OCI-LY7 (cell line): ENCODE results near the gene CRELD2. TPM values are rescaled to one million over a fixed set of nuclear protein-coding genes. Genes with fewer than 3 reads are reported as not detected.

ENCODE experiments used
- BruUV-seq: library from RNA; stranded (reverse); fragments of 400-500 nt; replicated peaks from 2 replicates; lab custom pipeline; 2021; lab: Mats Ljungman, UMichigan
- CTCF ChIA-PET: fragments of 300-600 bp; sonication (Branson Sonifier 250); formaldehyde crosslinking; loops from one replicate; lab custom pipeline; 2022; ENCODE audit warnings: antibody characterized with exemption; ENCODE audit not compliant: unreplicated experiment; lab: Charles Lee
- POLR2A ChIA-PET: fragments of 300-600 bp; sonication (Branson Sonifier 250); formaldehyde crosslinking; loops from one replicate; lab custom pipeline; 2022; ENCODE audit warnings: antibody characterized with exemption; lab: Charles Lee
- DNase-seq: peaks from one replicate; pipeline ENCODE4 v3.0.0-alpha.2; 2015; ENCODE audit warnings: low spot score
- H2AFZ ChIP-seq: fragments of 200-600 bp; sonication (generic), shearing (Covaris generic); 2 replicates; pipeline ENCODE4 v1.6.1; 2014; ENCODE audit warnings: mild to moderate bottlenecking, antibody characterized with exemption, low read length, moderate library complexity
- H3K27ac ChIP-seq: fragments of 200-600 bp; sonication (generic); 2 replicates; pipeline ENCODE4 v1.5.1; 2014; ENCODE audit warnings: mixed run types, low read depth, mild to moderate bottlenecking, moderate library complexity, low read length, inconsistent platforms; ENCODE audit not compliant: poor library complexity, severe bottlenecking
- H3K36me3 ChIP-seq: fragments of 200-600 bp; sonication (generic); 2 replicates; pipeline ENCODE4 v1.6.1; 2014; ENCODE audit warnings: mild to moderate bottlenecking, antibody characterized with exemption, low read length, moderate library complexity, mixed read lengths; ENCODE audit not compliant: insufficient read depth
- H3K4me1 ChIP-seq: fragments of 200-600 bp; sonication (generic); 2 replicates; pipeline ENCODE4 v1.5.1; 2014; ENCODE audit warnings: mild to moderate bottlenecking, low read length; ENCODE audit not compliant: insufficient read depth, poor library complexity, severe bottlenecking
- H3K4me2 ChIP-seq: fragments of 200-600 bp; sonication (generic); 2 replicates; pipeline ENCODE4 v1.6.1; 2014; ENCODE audit warnings: mild to moderate bottlenecking, low read length
- H3K4me3 ChIP-seq: fragments of 200-600 bp; sonication (generic); 2 replicates; pipeline ENCODE4 v1.5.1; 2014; ENCODE audit warnings: mild to moderate bottlenecking, low read depth, low read length; ENCODE audit not compliant: poor library complexity, severe bottlenecking
- H3K79me2 ChIP-seq: fragments of 200-600 bp; sonication (generic); 2 replicates; pipeline ENCODE4 v1.6.1; 2016; ENCODE audit warnings: low read depth, mild to moderate bottlenecking, low read length, moderate library complexity, mixed read lengths; ENCODE audit not compliant: insufficient read depth
- H3K9me2 ChIP-seq: fragments of 200-600 bp; sonication (generic); 2 replicates; pipeline ENCODE4 v1.6.1; 2016; ENCODE audit warnings: mild to moderate bottlenecking, low read length, mixed read lengths; ENCODE audit not compliant: insufficient read depth
- H3K9me3 ChIP-seq: fragments of 200-600 bp; sonication (generic); 2 replicates; pipeline ENCODE4 v1.6.1; 2014; ENCODE audit warnings: mild to moderate bottlenecking, mixed run types, low read length, mixed read lengths
- H4K20me1 ChIP-seq: fragments of 200-600 bp; sonication (generic); 2 replicates; pipeline ENCODE4 v1.6.1; 2014; ENCODE audit warnings: mild to moderate bottlenecking, antibody characterized with exemption, low read length, moderate library complexity, mixed read lengths; ENCODE audit not compliant: insufficient read depth
- EZH2phosphoT487 ChIP-seq: fragments of 200-600 bp; sonication (generic); IDR thresholded peaks from 2 replicates; pipeline ENCODE4 v1.6.1; 2018; ENCODE audit warnings: low read depth, borderline replicate concordance, mild to moderate bottlenecking, mixed run types, antibody characterized with exemption, low read length, moderate library complexity, mixed read lengths
- intact Hi-C: fragments of 100-400 bp; cut with micrococcal nuclease; formaldehyde crosslinking; loops from one replicate; pipeline ENCODE4 v1.10.0; 2022; ENCODE audit not compliant: unreplicated experiment
- total RNA-seq, 2 experiments: library from RNA; depleted of rRNA in 1 of 2; stranded (reverse); fragments of >200 nt in 1 of 2; shearing (Covaris generic) in 1 of 2; gene quantifications; 2 replicates each; pipeline ENCODE4 v1.2.3, GENCODE V29; 2014 to 2022
- TF ChIP-seq, protein P1 (sequence below): fragments of 200-600 bp; sonication (generic); conservative IDR thresholded peaks from 2 replicates; pipeline ENCODE4 v1.5.1; 2014; ENCODE audit warnings: mild to moderate bottlenecking, antibody characterized with exemption, low read length, moderate library complexity, mixed read lengths

CRELD2 gene
- total RNA-seq, 2 experiments from 2014 or later: 32.0 to 32.5 TPM

DNA sequence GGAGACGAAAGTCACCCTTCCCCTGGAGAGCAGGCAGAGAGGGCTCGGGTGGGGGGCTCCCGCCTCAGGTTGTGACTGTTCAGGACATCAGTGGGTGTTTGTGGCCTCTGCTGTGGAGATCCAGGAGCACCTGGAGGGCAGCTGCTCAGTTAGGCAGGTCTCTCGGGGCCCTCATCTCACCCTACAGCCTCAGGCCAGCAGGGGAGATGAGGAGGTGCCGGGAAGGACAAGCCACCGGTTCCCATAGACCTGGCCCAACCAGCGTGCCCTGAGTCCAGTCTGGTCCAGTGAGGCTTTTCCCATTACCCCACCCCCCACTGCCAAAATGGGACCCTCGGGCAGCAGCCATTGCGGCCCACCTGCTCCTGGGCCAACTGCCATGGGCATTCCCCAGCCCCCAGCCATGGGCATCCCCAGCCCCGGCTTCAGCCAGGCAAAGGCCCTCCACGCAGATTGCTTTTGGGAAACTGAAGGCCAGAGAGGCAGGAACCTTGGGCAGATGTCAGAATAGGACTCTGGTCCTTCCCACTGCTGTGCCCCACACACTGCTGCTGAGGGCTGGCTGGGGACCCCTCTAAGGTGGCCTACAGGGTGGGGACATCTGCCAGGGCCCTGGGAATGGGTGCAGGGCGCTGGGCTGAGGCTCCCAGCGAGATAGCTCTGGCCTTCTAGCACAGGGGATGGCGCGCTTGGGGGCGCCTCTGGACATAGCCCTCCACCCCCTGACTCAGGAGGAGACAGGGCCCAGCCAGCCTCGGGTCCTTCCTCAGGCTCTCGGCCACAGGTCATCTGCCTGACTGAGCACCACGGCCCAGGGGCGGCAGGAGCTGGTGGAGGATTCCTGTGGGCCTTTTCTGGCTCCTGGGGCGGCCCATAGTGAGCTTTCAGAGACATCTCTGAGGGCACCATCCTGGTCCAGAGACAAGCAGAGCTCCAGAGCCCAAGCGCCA is 46.9 kb downstream of the CRELD2 start:
- H3K4me3 ChIP-seq: no peak overlapping the region
- DNase-seq: no peak
- no peak overlapping the region for H3K4me2 ChIP-seq
- H2AFZ ChIP-seq: no peak overlapping the region
- H3K36me3 ChIP-seq: peaks cover 45% of the 10 kb centered on the region
- intact Hi-C loops: no loop called here
- H3K9me3 ChIP-seq: no peaks in the 10 kb centered on the region
- no peak overlapping the region for H3K27ac ChIP-seq
- ChIA-PET POLR2A (no interaction called here), CTCF (no interaction called here)
- H3K9me2 ChIP-seq: no peaks in the 10 kb centered on the region
- no TSS peak for BruUV-seq
- H3K79me2 ChIP-seq: peaks cover 32% of the 10 kb centered on the region; the same call in 1 of the 2 replicates
- TF ChIP-seq, protein P1, sequence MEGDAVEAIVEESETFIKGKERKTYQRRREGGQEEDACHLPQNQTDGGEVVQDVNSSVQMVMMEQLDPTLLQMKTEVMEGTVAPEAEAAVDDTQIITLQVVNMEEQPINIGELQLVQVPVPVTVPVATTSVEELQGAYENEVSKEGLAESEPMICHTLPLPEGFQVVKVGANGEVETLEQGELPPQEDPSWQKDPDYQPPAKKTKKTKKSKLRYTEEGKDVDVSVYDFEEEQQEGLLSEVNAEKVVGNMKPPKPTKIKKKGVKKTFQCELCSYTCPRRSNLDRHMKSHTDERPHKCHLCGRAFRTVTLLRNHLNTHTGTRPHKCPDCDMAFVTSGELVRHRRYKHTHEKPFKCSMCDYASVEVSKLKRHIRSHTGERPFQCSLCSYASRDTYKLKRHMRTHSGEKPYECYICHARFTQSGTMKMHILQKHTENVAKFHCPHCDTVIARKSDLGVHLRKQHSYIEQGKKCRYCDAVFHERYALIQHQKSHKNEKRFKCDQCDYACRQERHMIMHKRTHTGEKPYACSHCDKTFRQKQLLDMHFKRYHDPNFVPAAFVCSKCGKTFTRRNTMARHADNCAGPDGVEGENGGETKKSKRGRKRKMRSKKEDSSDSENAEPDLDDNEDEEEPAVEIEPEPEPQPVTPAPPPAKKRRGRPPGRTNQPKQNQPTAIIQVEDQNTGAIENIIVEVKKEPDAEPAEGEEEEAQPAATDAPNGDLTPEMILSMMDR: no peak
- TF ChIP-seq EZH2phosphoT487: no peak
- 0 out of 2 replicates have a peak, but pooled peaks cover 4% of the 10 kb centered on the region for H4K20me1 ChIP-seq
- peaks cover 45% of the 10 kb centered on the region for H3K4me1 ChIP-seq

DNA sequence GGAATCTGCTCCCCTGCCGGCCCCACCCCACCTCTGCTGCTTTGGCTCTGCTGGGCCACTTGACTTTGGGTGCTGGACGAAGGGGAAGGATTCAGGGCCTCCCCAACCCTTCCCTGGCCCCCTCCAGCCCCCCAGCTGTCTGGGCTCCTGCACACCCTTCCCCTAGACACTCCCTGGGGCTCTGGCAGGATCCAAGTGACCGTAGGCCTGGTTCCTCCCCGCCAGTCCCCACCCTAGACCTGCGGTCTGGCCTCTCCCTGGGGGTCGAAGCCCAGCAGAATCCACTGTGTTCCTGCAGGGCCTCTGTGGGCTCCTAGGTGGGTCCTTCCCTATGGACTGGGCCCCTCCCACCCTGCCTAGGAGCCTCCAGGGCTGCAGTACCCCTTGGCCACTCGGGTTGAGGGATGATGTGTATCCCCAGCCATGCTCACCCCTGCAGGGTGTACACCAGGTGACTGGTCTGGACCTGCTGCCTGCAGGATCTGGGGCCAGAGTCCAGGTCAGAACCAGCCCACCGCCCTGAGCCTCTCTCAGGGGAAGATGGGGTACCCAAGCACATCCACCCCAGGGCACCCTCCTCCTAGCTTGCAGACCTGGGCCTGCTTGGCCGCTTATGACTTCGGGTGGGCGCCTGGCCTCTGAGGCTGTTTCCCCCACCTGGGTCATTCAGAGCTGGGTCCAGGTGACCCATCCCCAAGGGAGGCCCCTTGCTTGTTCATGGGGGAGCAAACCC is 47.8 kb downstream of the CRELD2 start:
- Histone ChIP-seq H2AFZ (no peak overlapping the region), H3K9me2 (no peaks in the 10 kb centered on the region), H4K20me1 (0 out of 2 replicates have a peak, but pooled peaks cover 4% of the 10 kb centered on the region), H3K9me3 (no peaks in the 10 kb centered on the region), H3K4me2 (peak overlapping the region; percentile 26; the same call in 1 of the 2 replicates), H3K4me1 (peaks cover 53% of the 10 kb centered on the region), H3K36me3 (peaks cover 42% of the 10 kb centered on the region), H3K79me2 (peaks cover 27% of the 10 kb centered on the region; the same call in 1 of the 2 replicates), H3K27ac (no peak overlapping the region), H3K4me3 (no peak overlapping the region)
- ChIA-PET CTCF (interaction anchor here (0.6 kb wide), 1 partner anchor 166 kb away, joined by 4 read pairs; no protein-coding TSS in a partner anchor), POLR2A (no interaction called here)
- BruUV-seq: no TSS peak
- TF ChIP-seq EZH2phosphoT487: no peak
- TF ChIP-seq, protein P1: no peak
- DNase-seq: no peak
- intact Hi-C loops: no loop called here
